ENCODE data around the gene CENPH. TPM values are rescaled to one million over a fixed set of nuclear protein-coding genes. Genes with fewer than 3 reads are reported as not detected.
"Not testable (repeated sequence)": the region's sequence is repeated elsewhere in the genome, so short reads cannot be mapped to it uniquely, and the experiment has no call there.

Gene CENPH
- total and polyA plus RNA-seq, 8 donors, result 4.1 to 30.9 (median 19.4) TPM

GRCh38 chr5:69217151-69217511 lies 27.7 kb downstream of the CENPH start:
- Histone ChIP-seq H3K36me3 (no peaks in the 10 kb centered on the region), H3K9me3 (no peaks in the 10 kb centered on the region), H3K27ac (peak overlapping the region in 1 of 2 donors; percentile 93), H3K4me1 (peaks cover 4 to 16% of the 10 kb centered on the region in 2 donors), H3K4me3 (peak overlapping the region; percentile 89 to 97), H3K27me3 (no peaks in the 10 kb centered on the region)
- intact Hi-C loops (cut with DNase I), result no loop called here
- DNase-seq (no peak), ATAC-seq (no peak)
- no peak for TF ChIP-seq CTCF (IDR thresholded peaks at IDR 0.05)

- peak overlapping the region; percentile 92 to 93 for H3K27ac ChIP-seq
- peak; percentile 92 to 100 (median 98) for DNase-seq
- intact Hi-C loops (cut with DNase I), result no loop called here
- peak overlapping the region; percentile 89 to 97 for H3K4me3 ChIP-seq
- no peaks in the 10 kb centered on the region for H3K9me3 ChIP-seq
- H3K27me3 ChIP-seq, result no peaks in the 10 kb centered on the region
- peaks cover 4 to 16% of the 10 kb centered on the region in 2 donors for H3K4me1 ChIP-seq
- no peaks in the 10 kb centered on the region for H3K36me3 ChIP-seq
- peak; percentile 98 for ATAC-seq
- peak; percentile 16 to 46 for TF ChIP-seq CTCF (IDR thresholded peaks at IDR 0.05)
Measured at GRCh38 chr5:69217548-69218526, 28.5 kb downstream of the CENPH start.

- DNase-seq (no peak), ATAC-seq (no peak)
- H3K4me3 ChIP-seq, result no peak overlapping the region
- H3K4me1 ChIP-seq, result peaks cover 4 to 16% of the 10 kb centered on the region in 2 donors
- no peak overlapping the region for H3K27ac ChIP-seq
- intact Hi-C loops (cut with DNase I), result no loop called here
- no peaks in the 10 kb centered on the region for H3K9me3 ChIP-seq
- no peak for TF ChIP-seq CTCF (IDR thresholded peaks at IDR 0.05)
- H3K27me3 ChIP-seq, result no peaks in the 10 kb centered on the region
- peaks cover 0 to 4% of the 10 kb centered on the region in 2 donors for H3K36me3 ChIP-seq
Measured at GRCh38 chr5:69219939-69220338, 30.6 kb downstream of the CENPH start.

GRCh38 chr5:69220371-69220770 lies 31.0 kb downstream of the CENPH start:
- H3K27me3 ChIP-seq; DNase-seq; intact Hi-C loops (cut with DNase I); H3K9me3 ChIP-seq; H3K36me3 ChIP-seq; H3K4me3 ChIP-seq; ATAC-seq; H3K27ac ChIP-seq: not testable (repeated sequence)
- H3K4me1 ChIP-seq, result peaks cover 4 to 16% of the 10 kb centered on the region in 2 donors

- peak in 1 of 4 donors; percentile 9 for DNase-seq
- H3K36me3 ChIP-seq; H3K27me3 ChIP-seq; H3K4me3 ChIP-seq; intact Hi-C loops (cut with DNase I); ATAC-seq; H3K9me3 ChIP-seq: not testable (repeated sequence)
- peaks cover 4 to 16% of the 10 kb centered on the region in 2 donors for H3K4me1 ChIP-seq
- peak overlapping the region in 1 of 2 donors; percentile 42 for H3K27ac ChIP-seq
Measured at GRCh38 chr5:69220833-69221232, 31.4 kb downstream of the CENPH start.

- Histone ChIP-seq H3K36me3 (peaks cover 0 to 38% of the 10 kb centered on the region in 2 donors), H3K9me3 (no peaks in the 10 kb centered on the region), H3K27me3 (no peaks in the 10 kb centered on the region), H3K27ac (no peak overlapping the region), H3K4me3 (no peak overlapping the region), H3K4me1 (no peaks in the 10 kb centered on the region)
- intact Hi-C loops (cut with DNase I), result no loop called here
- ATAC-seq, result peak; percentile 49
- no peak for DNase-seq
- TF ChIP-seq CTCF (IDR thresholded peaks at IDR 0.05), result no peak
Measured at GRCh38 chr5:69224520-69224919, 35.1 kb downstream of the CENPH start.

Measured in left lung (tissue), 10 donors.